DOHH2 (cell line): ENCODE data around the gene AFAP1.

Experiments
- H3F3A ChIP-seq: fragments of 200-600 bp; sonication (generic), shearing (Covaris generic); 2 replicates; pipeline ENCODE4 v1.6.0; 2016; ENCODE audit warnings: antibody characterized with exemption, mild to moderate bottlenecking; ENCODE audit not compliant: control insufficient read depth, insufficient read depth
- H3K27ac ChIP-seq: fragments of 200-600 bp; sonication (generic); 2 replicates; pipeline ENCODE4 v1.5.1; 2014; ENCODE audit warnings: low read depth, mild to moderate bottlenecking, low read length, moderate library complexity
- H3K27me3 ChIP-seq: fragments of 200-600 bp; sonication (generic); 2 replicates; pipeline ENCODE4 v1.6.1; 2014; ENCODE audit warnings: mild to moderate bottlenecking, low read length, mixed read lengths; ENCODE audit not compliant: control insufficient read depth
- H3K36me3 ChIP-seq: fragments of 200-600 bp; sonication (generic); 2 replicates; pipeline ENCODE4 v1.6.1; 2014; ENCODE audit warnings: mild to moderate bottlenecking, low read length, moderate library complexity, mixed read lengths; ENCODE audit not compliant: control insufficient read depth
- H3K4me1 ChIP-seq: fragments of 200-600 bp; sonication (generic); 2 replicates; pipeline ENCODE4 v1.6.1; 2014; ENCODE audit warnings: mild to moderate bottlenecking, low read length, mixed read lengths; ENCODE audit not compliant: control insufficient read depth
- H3K4me2 ChIP-seq: fragments of 200-600 bp; sonication (generic); 2 replicates; pipeline ENCODE4 v1.6.0; 2014; ENCODE audit warnings: mild to moderate bottlenecking, low read length, moderate library complexity
- H3K4me3 ChIP-seq: fragments of 200-600 bp; sonication (generic); 2 replicates; pipeline ENCODE4 v1.5.1; 2014; ENCODE audit warnings: mild to moderate bottlenecking, low read length, mixed read lengths
- H3K79me2 ChIP-seq: fragments of 200-600 bp; sonication (generic); 2 replicates; pipeline ENCODE4 v1.6.1; 2014; ENCODE audit warnings: mild to moderate bottlenecking, low read length, mixed read lengths; ENCODE audit not compliant: control insufficient read depth
- H3K9me2 ChIP-seq: fragments of 200-600 bp; sonication (generic); replicated peaks from 2 replicates; pipeline ENCODE4 v1.6.1; 2014; ENCODE audit warnings: mild to moderate bottlenecking, low read length, mixed read lengths; ENCODE audit not compliant: control insufficient read depth
- H3K9me3 ChIP-seq: fragments of 200-600 bp; sonication (generic); 2 replicates; pipeline ENCODE4 v1.6.1; 2014; ENCODE audit warnings: antibody characterized with exemption, low read length, mixed read lengths; ENCODE audit not compliant: control insufficient read depth, insufficient read depth
- H4K20me1 ChIP-seq: fragments of 200-600 bp; sonication (generic); 2 replicates; pipeline ENCODE4 v1.6.0; 2014; ENCODE audit warnings: low read depth, mild to moderate bottlenecking, antibody characterized with exemption, low read length, moderate library complexity; ENCODE audit not compliant: control insufficient read depth, insufficient read depth
- EZH2phosphoT487 ChIP-seq: fragments of 200-600 bp; sonication (generic); IDR thresholded peaks from 2 replicates; pipeline ENCODE4 v1.6.1; 2017; ENCODE audit warnings: borderline replicate concordance, mild to moderate bottlenecking, antibody characterized with exemption, low read length, moderate library complexity, mixed read lengths
- TF ChIP-seq, protein P1 (sequence below): fragments of 200-600 bp; sonication (generic); IDR thresholded peaks from one replicate; pipeline ENCODE4 v1.5.1; 2014; ENCODE audit warnings: antibody characterized with exemption, mild to moderate bottlenecking, low read depth, low read length; ENCODE audit not compliant: poor library complexity, severe bottlenecking

The AFAP1 gene

GRCh38 chr4:7929118-7929951, 10.3 kb downstream of the AFAP1 start:
- Histone ChIP-seq H3K4me3 (no peak overlapping the region), H3K4me2 (no peak overlapping the region), H3K27me3 (peaks cover 4% of the 10 kb centered on the region), H4K20me1 (no peaks in the 10 kb centered on the region), H3K79me2 (no peaks in the 10 kb centered on the region), H3K9me2 (no peaks in the 10 kb centered on the region), H3K36me3 (no peaks in the 10 kb centered on the region), H3F3A (no peaks in the 10 kb centered on the region), H3K27ac (no peak overlapping the region), H3K4me1 (no peaks in the 10 kb centered on the region), H3K9me3 (no peaks in the 10 kb centered on the region)
- TF ChIP-seq EZH2phosphoT487 = no peak
- TF ChIP-seq, protein P1, sequence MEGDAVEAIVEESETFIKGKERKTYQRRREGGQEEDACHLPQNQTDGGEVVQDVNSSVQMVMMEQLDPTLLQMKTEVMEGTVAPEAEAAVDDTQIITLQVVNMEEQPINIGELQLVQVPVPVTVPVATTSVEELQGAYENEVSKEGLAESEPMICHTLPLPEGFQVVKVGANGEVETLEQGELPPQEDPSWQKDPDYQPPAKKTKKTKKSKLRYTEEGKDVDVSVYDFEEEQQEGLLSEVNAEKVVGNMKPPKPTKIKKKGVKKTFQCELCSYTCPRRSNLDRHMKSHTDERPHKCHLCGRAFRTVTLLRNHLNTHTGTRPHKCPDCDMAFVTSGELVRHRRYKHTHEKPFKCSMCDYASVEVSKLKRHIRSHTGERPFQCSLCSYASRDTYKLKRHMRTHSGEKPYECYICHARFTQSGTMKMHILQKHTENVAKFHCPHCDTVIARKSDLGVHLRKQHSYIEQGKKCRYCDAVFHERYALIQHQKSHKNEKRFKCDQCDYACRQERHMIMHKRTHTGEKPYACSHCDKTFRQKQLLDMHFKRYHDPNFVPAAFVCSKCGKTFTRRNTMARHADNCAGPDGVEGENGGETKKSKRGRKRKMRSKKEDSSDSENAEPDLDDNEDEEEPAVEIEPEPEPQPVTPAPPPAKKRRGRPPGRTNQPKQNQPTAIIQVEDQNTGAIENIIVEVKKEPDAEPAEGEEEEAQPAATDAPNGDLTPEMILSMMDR = no peak

DNA sequence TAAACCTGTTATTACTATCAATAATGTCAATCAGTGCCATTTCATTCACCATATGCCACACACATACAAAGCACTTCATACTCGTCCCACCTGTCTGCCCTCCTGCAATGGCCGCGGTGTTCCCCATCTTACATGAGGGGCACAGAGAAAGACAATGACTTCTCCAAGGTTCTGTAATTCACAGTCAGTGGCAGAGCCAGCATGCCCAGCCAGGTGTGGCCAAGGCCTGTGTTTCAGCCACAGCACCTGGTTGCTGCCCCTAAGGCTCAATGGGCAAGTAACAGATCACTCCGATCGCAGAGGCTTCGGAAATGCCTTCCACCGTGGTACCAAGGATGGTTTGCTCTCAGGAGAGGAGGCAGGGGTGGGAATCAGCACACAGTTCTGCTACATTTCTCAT, 10.9 kb downstream of the AFAP1 start:
- Histone ChIP-seq H3F3A (no peaks in the 10 kb centered on the region), H3K9me3 (no peaks in the 10 kb centered on the region), H4K20me1 (no peaks in the 10 kb centered on the region), H3K79me2 (no peaks in the 10 kb centered on the region), H3K4me1 (no peaks in the 10 kb centered on the region), H3K9me2 (no peaks in the 10 kb centered on the region), H3K4me3 (no peak overlapping the region), H3K4me2 (no peak overlapping the region), H3K27me3 (no peaks in the 10 kb centered on the region; the same call in 1 of the 2 replicates), H3K27ac (no peak overlapping the region), H3K36me3 (no peaks in the 10 kb centered on the region)
- TF ChIP-seq, protein P1 = no peak
- TF ChIP-seq EZH2phosphoT487 = no peak

- H3K27me3 ChIP-seq = no peaks in the 10 kb centered on the region
- H3K4me1 ChIP-seq = no peaks in the 10 kb centered on the region
- H4K20me1 ChIP-seq = no peaks in the 10 kb centered on the region
- no peaks in the 10 kb centered on the region for H3K36me3 ChIP-seq
- H3K4me3 ChIP-seq = no peak overlapping the region
- no peaks in the 10 kb centered on the region for H3K9me2 ChIP-seq
- no peak overlapping the region for H3K27ac ChIP-seq
- no peaks in the 10 kb centered on the region for H3F3A ChIP-seq
- no peaks in the 10 kb centered on the region for H3K79me2 ChIP-seq
- H3K4me2 ChIP-seq = no peak overlapping the region
- no peaks in the 10 kb centered on the region for H3K9me3 ChIP-seq
- TF ChIP-seq, protein P1 = no peak
These were observed 12.8 kb downstream of the AFAP1 start for GRCh38 chr4:7926822-7927221.
